Measurements from ENCODE around the gene AFAP1L1.

Gene AFAP1L1

DNA sequence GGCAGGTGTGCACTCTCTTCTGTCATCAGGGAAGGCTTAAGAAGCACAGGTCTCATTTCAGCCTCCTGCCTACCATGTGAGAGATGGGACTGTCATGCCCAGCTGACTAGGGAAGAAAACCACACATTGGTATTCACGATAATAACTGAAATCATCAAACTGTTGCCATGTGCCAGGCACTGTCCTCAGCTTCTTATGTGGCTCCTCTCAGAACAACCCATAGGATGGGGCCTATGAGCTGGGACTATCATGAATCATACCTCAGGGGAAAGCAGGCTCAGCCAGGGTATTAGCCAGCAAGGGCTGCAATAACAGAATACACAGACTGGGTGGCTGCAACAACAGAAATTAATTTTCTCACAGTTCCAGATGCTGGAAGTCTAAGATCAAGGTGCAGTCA is 3.3 kb downstream of the AFAP1L1 start:
- Histone ChIP-seq H2BK5ac (ENCODE audit: low read length) (no peak overlapping the region), H4K8ac (ENCODE audit: low read depth, low read length) (no peak overlapping the region), H3K4ac (ENCODE audit: low read length) (no peak overlapping the region), H2BK15ac (ENCODE audit: low read length) (no peak overlapping the region), H3K9me3 (replicated peaks in 1 of 2; ENCODE audit: control insufficient read depth in 2 of 2, insufficient read depth in 1 of 2, low read depth in 1 of 2, low read length in 2 of 2) (no peaks in the 10 kb centered on the region), H3K79me1 (ENCODE audit: low read depth, low read length) (no peaks in the 10 kb centered on the region), H2AK5ac (ENCODE audit: low read depth, low read length) (no peak overlapping the region), H3K23ac (ENCODE audit: low read depth, low read length, poor library complexity) (no peak overlapping the region), H3K9ac (ENCODE audit: low read depth, low read length, poor library complexity) (no peak overlapping the region), H3K27me3 (ENCODE audit: control insufficient read depth in 3 of 3, insufficient read depth in 3 of 3, low read depth in 1 of 3, low read length in 3 of 3) (peaks cover 7 to 67% (median 31%) of the 10 kb centered on the region in 3 experiments), H4K91ac (ENCODE audit: low read depth, low read length, poor library complexity) (no peak overlapping the region), H3K4me2 (ENCODE audit: insufficient read depth, low read length, poor library complexity, severe bottlenecking) (no peak overlapping the region), H2AFZ (ENCODE audit: low read length) (no peak overlapping the region), H3K14ac (ENCODE audit: low read length) (no peak overlapping the region), H3K4me1 (ENCODE audit: control insufficient read depth in 2 of 2, insufficient read depth in 1 of 2, low read depth in 1 of 2, low read length in 2 of 2) (peaks cover 3% of the 10 kb centered on the region in 2 donors), H3K36me3 (replicated peaks in 1 of 2; ENCODE audit: control insufficient read depth in 2 of 2, insufficient read depth in 2 of 2, low read length in 2 of 2) (no peaks in the 10 kb centered on the region), H3K27ac (replicated peaks; ENCODE audit: low read length) (no peak overlapping the region), H3K18ac (ENCODE audit: low read length) (no peak overlapping the region), H2BK12ac (ENCODE audit: low read length) (no peak overlapping the region), H3K4me3 (ENCODE audit: low read length in 2 of 2) (no peak overlapping the region), H2BK120ac (ENCODE audit: low read depth, low read length) (no peak overlapping the region)
- no CpG with 5 or more reads among the region's 1 CpG for WGBS, 2 donors (ENCODE audit: extremely low coverage in 2 of 2, insufficient read length in 2 of 2, insufficient replicate concordance in 1 of 2)
- no peak for DNase-seq (ENCODE audit: low spot score)

DNA sequence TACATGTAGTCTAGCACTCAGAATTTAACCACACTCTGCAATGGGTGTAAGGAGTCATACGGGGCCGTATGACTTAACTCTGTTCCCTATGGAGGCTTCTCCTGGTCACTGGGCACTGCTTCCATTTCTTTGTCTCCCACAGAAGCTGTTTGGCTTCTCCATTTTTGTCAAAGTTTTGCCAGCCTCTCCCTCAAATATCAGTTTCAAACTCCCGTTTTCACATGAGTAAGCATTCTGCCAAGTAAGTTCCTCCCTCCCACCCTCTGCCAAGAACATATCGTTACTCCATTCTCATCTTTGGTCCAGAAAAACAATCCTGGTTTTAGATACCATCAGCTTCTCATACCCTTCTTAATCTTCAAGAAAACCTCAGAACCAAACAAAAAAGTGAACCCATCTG is 6.1 kb downstream of the AFAP1L1 start:
- peaks cover 0 to 49% (median 11%) of the 10 kb centered on the region in 3 experiments for H3K27me3 ChIP-seq (ENCODE audit: control insufficient read depth in 3 of 3, insufficient read depth in 3 of 3, low read depth in 1 of 3, low read length in 3 of 3)
- no peak overlapping the region for H3K18ac ChIP-seq (ENCODE audit: low read length)
- no peaks in the 10 kb centered on the region for H3K36me3 ChIP-seq (replicated peaks in 1 of 2; ENCODE audit: control insufficient read depth in 2 of 2, insufficient read depth in 2 of 2, low read length in 2 of 2)
- no peaks in the 10 kb centered on the region for H3K9me3 ChIP-seq (replicated peaks in 1 of 2; ENCODE audit: control insufficient read depth in 2 of 2, insufficient read depth in 1 of 2, low read depth in 1 of 2, low read length in 2 of 2)
- H3K9ac ChIP-seq (ENCODE audit: low read depth, low read length, poor library complexity) = no peak overlapping the region
- DNase-seq (ENCODE audit: low spot score) = no peak
- H3K23ac ChIP-seq (ENCODE audit: low read depth, low read length, poor library complexity) = no peak overlapping the region
- H3K4me1 ChIP-seq (ENCODE audit: control insufficient read depth in 2 of 2, insufficient read depth in 1 of 2, low read depth in 1 of 2, low read length in 2 of 2) = no peaks in the 10 kb centered on the region
- H3K4me2 ChIP-seq (ENCODE audit: insufficient read depth, low read length, poor library complexity, severe bottlenecking) = no peak overlapping the region
- no peak overlapping the region for H3K4ac ChIP-seq (ENCODE audit: low read length)
- no peak overlapping the region for H4K91ac ChIP-seq (ENCODE audit: low read depth, low read length, poor library complexity)
- H2BK15ac ChIP-seq (ENCODE audit: low read length) = no peak overlapping the region
- H3K14ac ChIP-seq (ENCODE audit: low read length) = no peak overlapping the region
- H2BK120ac ChIP-seq (ENCODE audit: low read depth, low read length) = no peak overlapping the region
- no peak overlapping the region for H4K8ac ChIP-seq (ENCODE audit: low read depth, low read length)
- WGBS, 2 donors (ENCODE audit: extremely low coverage in 2 of 2, insufficient read length in 2 of 2, insufficient replicate concordance in 1 of 2) = no CpG with 5 or more reads among the region's 4 CpGs
- H2AFZ ChIP-seq (ENCODE audit: low read length) = no peak overlapping the region
- H3K79me1 ChIP-seq (ENCODE audit: low read depth, low read length) = no peaks in the 10 kb centered on the region
- H2BK5ac ChIP-seq (ENCODE audit: low read length) = no peak overlapping the region
- no peak overlapping the region for H3K27ac ChIP-seq (replicated peaks; ENCODE audit: low read length)
- H2AK5ac ChIP-seq (ENCODE audit: low read depth, low read length) = no peak overlapping the region
- H3K4me3 ChIP-seq (ENCODE audit: low read length in 2 of 2) = no peak overlapping the region
- H2BK12ac ChIP-seq (ENCODE audit: low read length) = no peak overlapping the region

DNA sequence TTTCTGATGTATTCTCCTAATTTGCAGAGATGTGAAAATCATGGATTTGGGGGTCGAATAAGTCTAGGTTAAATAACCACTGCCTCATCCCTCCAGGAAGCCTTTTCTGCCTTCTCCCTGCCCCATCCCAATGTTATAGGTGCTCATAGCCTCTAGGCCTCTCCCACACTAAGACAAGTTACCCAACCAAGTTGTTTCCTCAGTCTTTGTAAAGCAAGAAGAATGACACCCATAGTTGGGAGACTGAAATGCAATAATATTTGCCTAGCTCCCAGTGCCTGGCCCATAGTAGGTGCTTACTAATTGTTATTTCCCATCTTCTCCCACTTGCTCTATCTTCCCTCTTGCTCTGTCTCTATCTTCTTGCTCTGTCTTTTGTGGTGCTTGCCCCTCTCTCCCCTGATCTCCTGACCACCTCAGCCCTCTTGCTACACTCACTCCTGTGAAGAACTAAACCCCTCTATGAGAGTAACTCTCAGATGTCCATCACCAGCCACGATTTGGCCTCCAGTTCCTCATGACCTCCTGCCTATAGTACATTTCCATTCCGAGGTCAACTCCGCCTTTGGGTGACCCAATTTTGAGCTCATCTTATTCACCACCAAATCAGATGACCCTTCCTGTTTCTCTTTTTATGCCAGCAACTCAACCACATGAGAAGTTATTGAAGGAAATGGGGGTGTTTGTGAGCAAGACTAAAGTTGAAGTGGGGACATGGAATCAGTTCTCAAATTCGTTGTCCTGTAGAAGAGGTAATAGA is 7.0 kb downstream of the AFAP1L1 start:
- no CpG with 5 or more reads among the region's 5 CpGs for WGBS, 2 donors (ENCODE audit: extremely low coverage in 2 of 2, insufficient read length in 2 of 2, insufficient replicate concordance in 1 of 2)
- no peaks in the 10 kb centered on the region for H3K4me1 ChIP-seq (ENCODE audit: control insufficient read depth in 2 of 2, insufficient read depth in 1 of 2, low read depth in 1 of 2, low read length in 2 of 2)
- H4K8ac ChIP-seq (ENCODE audit: low read depth, low read length) = no peak overlapping the region
- no peak overlapping the region for H3K9ac ChIP-seq (ENCODE audit: low read depth, low read length, poor library complexity)
- no peak overlapping the region for H3K18ac ChIP-seq (ENCODE audit: low read length)
- no peak overlapping the region for H3K27ac ChIP-seq (replicated peaks; ENCODE audit: low read length)
- no peak overlapping the region for H2AFZ ChIP-seq (ENCODE audit: low read length)
- no peaks in the 10 kb centered on the region for H3K79me1 ChIP-seq (ENCODE audit: low read depth, low read length)
- H2BK120ac ChIP-seq (ENCODE audit: low read depth, low read length) = no peak overlapping the region
- H3K36me3 ChIP-seq (replicated peaks in 1 of 2; ENCODE audit: control insufficient read depth in 2 of 2, insufficient read depth in 2 of 2, low read length in 2 of 2) = no peaks in the 10 kb centered on the region
- H2AK5ac ChIP-seq (ENCODE audit: low read depth, low read length) = no peak overlapping the region
- no peak overlapping the region for H2BK5ac ChIP-seq (ENCODE audit: low read length)
- H3K9me3 ChIP-seq (replicated peaks in 1 of 2; ENCODE audit: control insufficient read depth in 2 of 2, insufficient read depth in 1 of 2, low read depth in 1 of 2, low read length in 2 of 2) = no peaks in the 10 kb centered on the region
- H3K4me2 ChIP-seq (ENCODE audit: insufficient read depth, low read length, poor library complexity, severe bottlenecking) = no peak overlapping the region
- H2BK12ac ChIP-seq (ENCODE audit: low read length) = no peak overlapping the region
- H3K4me3 ChIP-seq (ENCODE audit: low read length in 2 of 2) = no peak overlapping the region
- no peak overlapping the region for H3K23ac ChIP-seq (ENCODE audit: low read depth, low read length, poor library complexity)
- no peak overlapping the region for H4K91ac ChIP-seq (ENCODE audit: low read depth, low read length, poor library complexity)
- no peak overlapping the region for H2BK15ac ChIP-seq (ENCODE audit: low read length)
- no peak for DNase-seq (ENCODE audit: low spot score)
- H3K27me3 ChIP-seq (ENCODE audit: control insufficient read depth in 3 of 3, insufficient read depth in 3 of 3, low read depth in 1 of 3, low read length in 3 of 3) = peaks cover 0 to 41% (median 3%) of the 10 kb centered on the region in 3 experiments
- H3K4ac ChIP-seq (ENCODE audit: low read length) = no peak overlapping the region
- H3K14ac ChIP-seq (ENCODE audit: low read length) = no peak overlapping the region

DNA sequence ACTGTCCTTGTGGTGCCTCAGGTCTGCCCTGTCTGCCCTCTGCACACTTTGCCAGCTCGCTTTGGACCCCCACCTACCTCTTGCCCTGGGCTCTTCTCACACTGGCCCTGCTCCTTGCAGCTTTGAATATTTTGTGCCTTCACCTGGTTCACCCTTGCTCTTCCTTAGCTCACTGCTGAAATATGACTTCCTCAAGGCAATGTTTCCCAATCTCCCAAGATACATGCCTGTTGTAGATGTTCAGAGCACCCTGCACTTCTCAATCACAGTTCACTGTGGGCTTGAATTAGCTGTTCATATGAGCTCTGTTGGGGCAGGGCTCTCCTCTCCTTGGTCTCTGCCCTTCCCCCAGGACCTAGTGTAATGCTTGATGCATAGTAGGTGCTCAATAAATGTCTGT is 8.0 kb downstream of the AFAP1L1 start:
- Histone ChIP-seq H4K91ac (ENCODE audit: low read depth, low read length, poor library complexity) (no peak overlapping the region), H2AK5ac (ENCODE audit: low read depth, low read length) (no peak overlapping the region), H2AFZ (ENCODE audit: low read length) (no peak overlapping the region), H3K4me2 (ENCODE audit: insufficient read depth, low read length, poor library complexity, severe bottlenecking) (no peak overlapping the region), H3K23ac (ENCODE audit: low read depth, low read length, poor library complexity) (no peak overlapping the region), H3K9ac (ENCODE audit: low read depth, low read length, poor library complexity) (no peak overlapping the region), H3K27ac (replicated peaks; ENCODE audit: low read length) (no peak overlapping the region), H3K4me3 (ENCODE audit: low read length in 2 of 2) (no peak overlapping the region), H2BK5ac (ENCODE audit: low read length) (no peak overlapping the region), H4K8ac (ENCODE audit: low read depth, low read length) (no peak overlapping the region), H3K27me3 (ENCODE audit: control insufficient read depth in 3 of 3, insufficient read depth in 3 of 3, low read depth in 1 of 3, low read length in 3 of 3) (peaks cover 0 to 33% (median 0%) of the 10 kb centered on the region in 3 experiments), H3K4ac (ENCODE audit: low read length) (no peak overlapping the region), H3K18ac (ENCODE audit: low read length) (no peak overlapping the region), H3K36me3 (replicated peaks in 1 of 2; ENCODE audit: control insufficient read depth in 2 of 2, insufficient read depth in 2 of 2, low read length in 2 of 2) (no peaks in the 10 kb centered on the region), H3K4me1 (ENCODE audit: control insufficient read depth in 2 of 2, insufficient read depth in 1 of 2, low read depth in 1 of 2, low read length in 2 of 2) (no peaks in the 10 kb centered on the region), H2BK15ac (ENCODE audit: low read length) (no peak overlapping the region), H3K79me1 (ENCODE audit: low read depth, low read length) (no peaks in the 10 kb centered on the region), H3K9me3 (replicated peaks in 1 of 2; ENCODE audit: control insufficient read depth in 2 of 2, insufficient read depth in 1 of 2, low read depth in 1 of 2, low read length in 2 of 2) (no peaks in the 10 kb centered on the region), H2BK120ac (ENCODE audit: low read depth, low read length) (no peak overlapping the region), H2BK12ac (ENCODE audit: low read length) (no peak overlapping the region), H3K14ac (ENCODE audit: low read length) (no peak overlapping the region)
- DNase-seq (ENCODE audit: low spot score) = no peak
- no CpG with 5 or more reads among the region's 1 CpG for WGBS, 2 donors (ENCODE audit: extremely low coverage in 2 of 2, insufficient read length in 2 of 2, insufficient replicate concordance in 1 of 2)
